H1 (cell line): ENCODE measurements around the gene PAAF1. TPM values are rescaled to one million over a fixed set of nuclear protein-coding genes. Genes with fewer than 3 reads are reported as not detected.

Experiments used
- CTCF ChIA-PET: fragments of 300-600 bp; sonication (Branson Sonifier 250); formaldehyde crosslinking; loops from one replicate; lab custom pipeline; 2021; ENCODE audit not compliant: partially characterized antibody; lab: Charles Lee
- POLR2A ChIA-PET: fragments of 300-600 bp; sonication (Branson Sonifier 250); formaldehyde crosslinking; loops from one replicate; lab custom pipeline; 2021; ENCODE audit warnings: inconsistent platforms; ENCODE audit not compliant: partially characterized antibody; lab: Charles Lee
- DNase-seq, 2 experiments: peaks; one replicate each; pipeline versions ENCODE4 v3.0.0 to v3.0.0-alpha.2; 2010 to 2022; ENCODE audit warnings: low spot score in 2 of 2, low read depth in 1 of 2, mixed read lengths in 1 of 2
- FAIRE-seq: peaks from 2 replicates; lab custom pipeline; 2011; peaks lifted over from hg19 to GRCh38; lab: Jason Lieb, UNC
- H2AFZ ChIP-seq: 2 replicates; pipeline ENCODE4 v1.8.1; 2012; ENCODE audit warnings: low read length, inconsistent platforms
- H2AK5ac ChIP-seq: 2 replicates; pipeline ENCODE4 v1.6.1; 2013; ENCODE audit warnings: low read depth, low read length
- H2BK120ac ChIP-seq: replicated peaks from 2 replicates; pipeline ENCODE3; 2013; ENCODE audit warnings: low read depth, low read length, inconsistent platforms
- H2BK12ac ChIP-seq: 2 replicates; pipeline ENCODE4 v1.6.1; 2013; ENCODE audit warnings: low read depth, low read length
- H2BK15ac ChIP-seq: 2 replicates; pipeline ENCODE4 v1.6.1; 2013; ENCODE audit warnings: low read length
- H2BK20ac ChIP-seq: 2 replicates; pipeline ENCODE4 v1.6.1; 2013; ENCODE audit warnings: low read length
- H2BK5ac ChIP-seq: 2 replicates; pipeline ENCODE4 v1.6.1; 2013; ENCODE audit warnings: low read depth, low read length
- H3K14ac ChIP-seq: 2 replicates; pipeline ENCODE4 v1.6.1; 2013; ENCODE audit warnings: inconsistent platforms; ENCODE audit not compliant: insufficient read length
- H3K18ac ChIP-seq: 2 replicates; pipeline ENCODE4 v1.6.1; 2013; ENCODE audit warnings: low read length; ENCODE audit errors: extremely low read depth
- H3K23ac ChIP-seq: 2 replicates; pipeline ENCODE4 v1.6.1; 2013; ENCODE audit warnings: inconsistent platforms; ENCODE audit not compliant: insufficient read length
- H3K23me2 ChIP-seq: 2 replicates; pipeline ENCODE4 v1.6.1; 2013; ENCODE audit warnings: low read depth, low read length
- H3K27ac ChIP-seq: 2 replicates; pipeline ENCODE4 v1.6.1; 2011; ENCODE audit warnings: low read depth, low read length, inconsistent platforms
- H3K27me3 ChIP-seq, 4 experiments: replicated peaks in 1 of 4; 1 replicate in 1 of 4; 2 replicates in 3 of 4; pipeline versions ENCODE4 v1.6.1 to v1.8.1; 2011 to 2013; ENCODE audit warnings: low read length in 3 of 4, mild to moderate bottlenecking in 3 of 4, inconsistent platforms in 2 of 4, mixed read lengths in 2 of 4, moderate library complexity in 1 of 4; ENCODE audit not compliant: control insufficient read depth in 3 of 4, insufficient read depth in 3 of 4; ENCODE audit errors: extremely low read depth in 1 of 4
- H3K36me3 ChIP-seq, 4 experiments: 2 replicates each; pipeline versions ENCODE4 v1.6.1 to v1.8.1; 2011 to 2013; ENCODE audit warnings: mild to moderate bottlenecking in 4 of 4, low read length in 3 of 4, moderate library complexity in 2 of 4, control low read depth in 1 of 4, inconsistent platforms in 1 of 4; ENCODE audit not compliant: insufficient read depth in 4 of 4, control insufficient read depth in 2 of 4
- H3K4ac ChIP-seq: replicated peaks from 2 replicates; pipeline ENCODE3; 2013; ENCODE audit warnings: low read length, low read depth, mixed read lengths, inconsistent platforms; ENCODE audit not compliant: insufficient read length
- H3K4me1 ChIP-seq, 4 experiments: replicated peaks in 1 of 4; 1 replicate in 1 of 4; 2 replicates in 3 of 4; pipeline versions ENCODE4 v1.6.1 to v1.8.1; 2011 to 2013; ENCODE audit warnings: low read length in 3 of 4, inconsistent platforms in 2 of 4, mixed read lengths in 1 of 4; ENCODE audit not compliant: insufficient read depth in 4 of 4, control insufficient read depth in 3 of 4
- H3K4me2 ChIP-seq, 2 experiments: 2 replicates each; pipeline versions ENCODE4 v1.6.1 to v1.8.1; 2011 to 2013; ENCODE audit warnings: low read depth in 2 of 2, low read length in 2 of 2, control low read depth in 1 of 2, inconsistent platforms in 1 of 2, mild to moderate bottlenecking in 1 of 2; ENCODE audit not compliant: insufficient read depth in 1 of 2
- H3K4me3 ChIP-seq, 4 experiments: fragments of 200-600, 300-600 bp in 1 of 4; sonication (generic), shearing (Covaris generic), sonication (Bioruptor Twin) in 1 of 4; 2 replicates each; pipeline versions ENCODE4 v1.5.1 to v1.8.1; 2011 to 2016; ENCODE audit warnings: low read length in 4 of 4, low read depth in 3 of 4, control low read depth in 2 of 4, inconsistent platforms in 2 of 4, mild to moderate bottlenecking in 2 of 4, mixed read lengths in 1 of 4, moderate library complexity in 1 of 4; ENCODE audit not compliant: insufficient read depth in 2 of 4; ENCODE audit errors: extremely low read depth in 1 of 4
- H3K56ac ChIP-seq: replicated peaks from 2 replicates; pipeline ENCODE3; 2013; ENCODE audit warnings: low read depth, mild to moderate bottlenecking, mixed read lengths, low read length, inconsistent platforms; ENCODE audit not compliant: insufficient read length
- H3K79me1 ChIP-seq: 2 replicates; pipeline ENCODE4 v1.6.1; 2013; ENCODE audit warnings: low read depth, low read length, control low read depth
- H3K79me2 ChIP-seq, 2 experiments: 2 replicates each; pipeline versions ENCODE4 v1.6.1 to v1.8.1; 2012 to 2013; ENCODE audit warnings: low read length in 2 of 2, mild to moderate bottlenecking in 2 of 2, inconsistent platforms in 1 of 2; ENCODE audit not compliant: insufficient read depth in 2 of 2, control insufficient read depth in 1 of 2
- H3K9ac ChIP-seq, 4 experiments: replicated peaks in 1 of 4; 1 replicate in 1 of 4; 2 replicates in 3 of 4; pipeline versions ENCODE4 v1.6.1 to v1.8.1; 2011 to 2013; ENCODE audit warnings: low read depth in 3 of 4, low read length in 3 of 4, control low read depth in 2 of 4, mild to moderate bottlenecking in 2 of 4, moderate library complexity in 2 of 4, inconsistent platforms in 1 of 4; ENCODE audit errors: extremely low read depth in 1 of 4
- H3K9me3 ChIP-seq, 2 experiments: 2 replicates each; pipeline versions ENCODE4 v1.6.1 to v1.8.1; 2012 to 2013; ENCODE audit warnings: mild to moderate bottlenecking in 2 of 2, moderate library complexity in 2 of 2, control low read depth in 1 of 2, inconsistent platforms in 1 of 2, low read depth in 1 of 2, low read length in 1 of 2, mixed read lengths in 1 of 2; ENCODE audit not compliant: insufficient read depth in 2 of 2
- H4K20me1 ChIP-seq, 2 experiments: replicated peaks in 1 of 2; 2 replicates each; pipeline versions ENCODE3 to v1.8.1; 2011 to 2013; ENCODE audit warnings: inconsistent platforms in 2 of 2, low read length in 2 of 2, mild to moderate bottlenecking in 1 of 2; ENCODE audit not compliant: insufficient read depth in 2 of 2, control insufficient read depth in 1 of 2
- H4K5ac ChIP-seq: 2 replicates; pipeline ENCODE4 v1.6.1; 2013; ENCODE audit warnings: low read length, low read depth, mixed read lengths, inconsistent platforms; ENCODE audit not compliant: insufficient read length
- H4K8ac ChIP-seq: 2 replicates; pipeline ENCODE4 v1.8.0; 2013; ENCODE audit warnings: mild to moderate bottlenecking, moderate library complexity, low read length, inconsistent platforms; ENCODE audit not compliant: insufficient read depth; ENCODE audit errors: extremely low read depth
- H4K91ac ChIP-seq: replicated peaks from 2 replicates; pipeline ENCODE3; 2013; ENCODE audit warnings: low read length, mixed read lengths, inconsistent platforms; ENCODE audit not compliant: insufficient read length
- RAD21 ChIP-seq, 2 experiments: IDR thresholded peaks in 1 of 2; conservative IDR thresholded peaks in 1 of 2; 2 replicates each; pipeline ENCODE4 v1.6.1; 2011; ENCODE audit warnings: low read depth in 2 of 2, low read length in 2 of 2, improper control_type of control experiment in 1 of 2, inconsistent platforms in 1 of 2, mild to moderate bottlenecking in 1 of 2, moderate library complexity in 1 of 2
- RFX5 ChIP-seq: IDR thresholded peaks from 2 replicates; pipeline ENCODE4 v1.6.1; 2011; ENCODE audit warnings: low read depth, low read length, improper control_type of control experiment, borderline replicate concordance
- WGBS, 2 experiments: shearing (Covaris generic) in 1 of 2; methylation state at CpG; one replicate each; pipeline versions ENCODE4 v1.1.6 to v1.1.7; 2013 to 2015; ENCODE audit warnings: low lambda C conversion rate in 2 of 2, mixed read lengths in 2 of 2, inconsistent platforms in 1 of 2, low coverage in 1 of 2, missing lambda C conversion rate in 1 of 2; ENCODE audit not compliant: insufficient replicate concordance in 2 of 2, insufficient coverage in 1 of 2, insufficient read length in 1 of 2; ENCODE audit errors: extremely low coverage in 1 of 2, missing lambda C conversion rate in 1 of 2; 5-methylcytosine and 5-hydroxymethylcytosine counted together
- polyA plus RNA-seq, 7 experiments: library from polyadenylated mRNA; depleted of rRNA in 3 of 7; stranded (reverse) in 5 of 7; unstranded in 2 of 7; fragments of >200 nt in 5 of 7; fragments of 200-250 nt in 2 of 7; gene quantifications; 1 replicate in 5 of 7; 2 replicates in 1 of 7; 4 replicates in 1 of 7; pipeline versions ENCODE4 v1.2.1 to v1.2.3, GENCODE V29; 2011 to 2013; ENCODE audit warnings: missing spikeins in 2 of 7, mixed read lengths in 2 of 7
- total RNA-seq: library from RNA; stranded (reverse); fragmentation: NEBNext Ultra II Directional; extraction: Animal tissue kit (Norgen Biotek cat#: 25700); gene quantifications from 2 replicates; pipeline ENCODE4 v1.2.1, GENCODE V29; 2021
- TF ChIP-seq, protein P1 (sequence below), 3 experiments: IDR thresholded peaks; 1 replicate in 2 of 3; 2 replicates in 1 of 3; pipeline versions ENCODE4 v1.5.1 to v1.6.1; 2011; ENCODE audit warnings: low read length in 3 of 3, mild to moderate bottlenecking in 3 of 3, inconsistent platforms in 2 of 3, low read depth in 1 of 3, moderate library complexity in 1 of 3; ENCODE audit not compliant: insufficient read depth in 1 of 3; ENCODE audit errors: control extremely low read depth in 1 of 3

PAAF1 gene
- total and polyA plus RNA-seq, 2 of the 8 experiments (the other 6 are each of a cell fraction or from before 2014, with no cell fraction given) = 24.4 to 28.8 TPM

DNA sequence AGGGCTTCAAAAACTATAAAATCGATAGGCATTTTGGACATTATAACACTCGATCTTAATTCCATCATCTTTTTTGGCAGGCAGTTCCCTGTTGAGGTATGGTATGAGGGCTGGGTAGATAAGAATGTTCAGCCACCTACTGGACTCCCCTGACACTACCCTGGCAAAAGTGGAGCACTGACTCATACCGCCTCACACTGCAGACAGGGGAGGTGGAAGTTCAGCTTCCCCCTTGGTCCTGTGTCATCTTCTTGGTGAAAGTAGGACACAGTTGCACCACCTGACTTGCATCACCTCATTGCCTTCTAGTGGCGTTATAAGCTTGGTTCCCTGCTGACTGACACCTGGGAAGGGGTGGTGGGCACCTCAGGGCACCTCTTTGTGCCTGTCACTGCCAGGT is 30.4 kb downstream of the PAAF1 start:
- H3K27me3 ChIP-seq = no peaks in the 10 kb centered on the region
- H2BK120ac ChIP-seq = no peak overlapping the region
- no peak overlapping the region for H3K27ac ChIP-seq
- FAIRE-seq = peak; percentile 24
- peaks cover 0 to 5% (median under 1%) of the 10 kb centered on the region in 4 experiments; a peak in 2 of 8 replicates for H3K36me3 ChIP-seq
- H3K56ac ChIP-seq = no peak overlapping the region
- H3K9me3 ChIP-seq = no peaks in the 10 kb centered on the region
- H3K23me2 ChIP-seq = no peaks in the 10 kb centered on the region; the same call in 1 of the 2 replicates
- H4K8ac ChIP-seq = no peak overlapping the region
- CTCF ChIA-PET = interaction anchor here (0.8 to 3.3 kb wide), 14 partner anchors 9 to 176 kb away, joined by 3 to 11 read pairs (median 4); no protein-coding TSS in a partner anchor
- H3K79me1 ChIP-seq = no peaks in the 10 kb centered on the region
- H4K91ac ChIP-seq = no peak overlapping the region
- no peaks in the 10 kb centered on the region for H4K20me1 ChIP-seq
- H3K9ac ChIP-seq = no peak overlapping the region
- H4K5ac ChIP-seq = no peak overlapping the region
- no peak overlapping the region for H3K4me3 ChIP-seq
- WGBS, 2 experiments = 86% methylated on average over 4 of the region's 4 CpGs; no CpG with 5 or more reads in 1 of the 2 experiments
- H2AFZ ChIP-seq = no peak overlapping the region
- POLR2A ChIA-PET = interaction anchor here (0.5 to 1.1 kb wide), 2 partner anchors 100 to 128 kb away, joined by 3 to 4 read pairs; no protein-coding TSS in a partner anchor
- no peak overlapping the region for H3K18ac ChIP-seq
- no peak overlapping the region for H3K4ac ChIP-seq
- no peak overlapping the region for H2BK5ac ChIP-seq
- no peak overlapping the region for H2BK20ac ChIP-seq
- no peak for DNase-seq
- no peak overlapping the region for H2AK5ac ChIP-seq
- H3K23ac ChIP-seq = no peak overlapping the region
- no peaks in the 10 kb centered on the region for H3K4me1 ChIP-seq
- no peak overlapping the region for H3K14ac ChIP-seq
- H3K4me2 ChIP-seq = no peak overlapping the region
- no peak overlapping the region for H2BK15ac ChIP-seq
- no peaks in the 10 kb centered on the region for H3K79me2 ChIP-seq
- TF ChIP-seq RAD21 (IDR thresholded peaks at IDR 0.05 in 1 of 2, conservative IDR thresholded peaks at IDR 0.05 in 1 of 2; ENCODE audit: low read depth in 2 of 2, low read length in 2 of 2) (peak in 1 of 2 experiments; percentile 40; a peak in 1 of 4 replicates), RFX5 (no peak)
- TF ChIP-seq, protein P1, sequence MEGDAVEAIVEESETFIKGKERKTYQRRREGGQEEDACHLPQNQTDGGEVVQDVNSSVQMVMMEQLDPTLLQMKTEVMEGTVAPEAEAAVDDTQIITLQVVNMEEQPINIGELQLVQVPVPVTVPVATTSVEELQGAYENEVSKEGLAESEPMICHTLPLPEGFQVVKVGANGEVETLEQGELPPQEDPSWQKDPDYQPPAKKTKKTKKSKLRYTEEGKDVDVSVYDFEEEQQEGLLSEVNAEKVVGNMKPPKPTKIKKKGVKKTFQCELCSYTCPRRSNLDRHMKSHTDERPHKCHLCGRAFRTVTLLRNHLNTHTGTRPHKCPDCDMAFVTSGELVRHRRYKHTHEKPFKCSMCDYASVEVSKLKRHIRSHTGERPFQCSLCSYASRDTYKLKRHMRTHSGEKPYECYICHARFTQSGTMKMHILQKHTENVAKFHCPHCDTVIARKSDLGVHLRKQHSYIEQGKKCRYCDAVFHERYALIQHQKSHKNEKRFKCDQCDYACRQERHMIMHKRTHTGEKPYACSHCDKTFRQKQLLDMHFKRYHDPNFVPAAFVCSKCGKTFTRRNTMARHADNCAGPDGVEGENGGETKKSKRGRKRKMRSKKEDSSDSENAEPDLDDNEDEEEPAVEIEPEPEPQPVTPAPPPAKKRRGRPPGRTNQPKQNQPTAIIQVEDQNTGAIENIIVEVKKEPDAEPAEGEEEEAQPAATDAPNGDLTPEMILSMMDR (IDR thresholded peaks at IDR 0.05; ENCODE audit: control extremely low read depth in 1 of 3, insufficient read depth in 1 of 3, low read depth in 1 of 3, low read length in 3 of 3) = peak; percentile 20 to 37 (median 28)
- no peak overlapping the region for H2BK12ac ChIP-seq
